Endodermal cell (in vitro differentiated cells): ENCODE results near the gene MAP7D3. TPM values are rescaled to one million over a fixed set of nuclear protein-coding genes. Genes with fewer than 3 reads are reported as not detected.

ENCODE experiments used
- DNase-seq: peaks from one replicate; pipeline ENCODE4 v3.0.0-alpha.2; 2017
- H3K27ac ChIP-seq: 2 replicates; pipeline ENCODE4 v1.5.1; 2013; ENCODE audit warnings: mild to moderate bottlenecking, low read depth, low read length, moderate library complexity
- H3K27me3 ChIP-seq: 2 replicates; pipeline ENCODE4 v1.6.1; 2013; ENCODE audit warnings: mild to moderate bottlenecking, low read length, moderate library complexity; ENCODE audit not compliant: insufficient read depth, control insufficient read depth, poor library complexity, severe bottlenecking
- H3K36me3 ChIP-seq: 2 replicates; pipeline ENCODE4 v1.7.0; 2013; ENCODE audit warnings: mild to moderate bottlenecking, low read length, moderate library complexity; ENCODE audit not compliant: control insufficient read depth, insufficient read depth
- H3K4me1 ChIP-seq: one replicate; pipeline ENCODE4 v1.7.0; 2013; ENCODE audit warnings: low read length; ENCODE audit not compliant: control insufficient read depth, insufficient read depth
- H3K4me3 ChIP-seq: 2 replicates; pipeline ENCODE4 v1.5.1; 2013; ENCODE audit warnings: mild to moderate bottlenecking, low read length, moderate library complexity
- H3K9ac ChIP-seq: 2 replicates; pipeline ENCODE4 v1.6.1; 2013; ENCODE audit warnings: mild to moderate bottlenecking, low read length, moderate library complexity; ENCODE audit not compliant: poor library complexity, severe bottlenecking; ENCODE audit errors: extremely low read depth
- H3K9me3 ChIP-seq: 2 replicates; pipeline ENCODE4 v1.6.1; 2013; ENCODE audit warnings: mild to moderate bottlenecking, low read length, moderate library complexity; ENCODE audit not compliant: control insufficient read depth
- H3K27ac Mint-ChIP-seq: 2 replicates; pipeline ENCODE4 v1.8.0; 2020; ENCODE audit warnings: mixed read lengths
- H3K27me3 Mint-ChIP-seq: 2 replicates; pipeline ENCODE4 v1.8.0; 2021; ENCODE audit warnings: mild to moderate bottlenecking, mixed read lengths; ENCODE audit not compliant: insufficient read depth
- H3K36me3 Mint-ChIP-seq: 2 replicates; pipeline ENCODE4 v1.8.0; 2020; ENCODE audit warnings: low read depth, mixed read lengths
- H3K4me1 Mint-ChIP-seq: 2 replicates; pipeline ENCODE4 v1.8.0; 2020; ENCODE audit warnings: mixed read lengths
- H3K4me3 Mint-ChIP-seq: 2 replicates; pipeline ENCODE4 v1.8.0; 2020; ENCODE audit warnings: mild to moderate bottlenecking, moderate library complexity, mixed read lengths
- H3K9me3 Mint-ChIP-seq: 2 replicates; pipeline ENCODE4 v1.8.0; 2020; ENCODE audit warnings: mild to moderate bottlenecking, mixed read lengths
- CTCF ChIP-seq: fragments of 200-600 bp; sonication (generic); conservative IDR thresholded peaks from 2 replicates; pipeline ENCODE4 v1.5.0; 2021; ENCODE audit warnings: antibody characterized with exemption, mild to moderate bottlenecking
- WGBS, 2 experiments: methylation state at CpG; one replicate each; pipeline versions ENCODE4 v1.1.5 to v1.1.7; 2013; ENCODE audit warnings: missing lambda C conversion rate in 2 of 2, mixed read lengths in 1 of 2; ENCODE audit not compliant: insufficient coverage in 1 of 2, insufficient read length in 1 of 2; 5-methylcytosine and 5-hydroxymethylcytosine counted together
- total RNA-seq, 2 donors: library from RNA; stranded (reverse); fragmentation: NEBNext Ultra II Directional in 1 of 2; extraction: Animal tissue kit (Norgen Biotek cat#: 25700) in 1 of 2; gene quantifications; 2 replicates in 1 of 2; 3 replicates in 1 of 2; pipeline ENCODE4 v1.2.1, GENCODE V29; 2021

MAP7D3 gene
- total RNA-seq, 2 donors from 2014 or later = 12.3 to 14.2 TPM

GRCh38 chrX:136262812-136263315 is 11.7 kb upstream of the MAP7D3 start:
- Mint-ChIP-seq H3K36me3 (no peaks in the 10 kb centered on the region), H3K4me3 (no peak overlapping the region), H3K9me3 (peaks cover 59% of the 10 kb centered on the region), H3K27ac (no peak overlapping the region), H3K27me3 (no peaks in the 10 kb centered on the region), H3K4me1 (peaks cover 10% of the 10 kb centered on the region)
- Histone ChIP-seq H3K27ac (no peak overlapping the region), H3K36me3 (no peaks in the 10 kb centered on the region), H3K4me3 (no peak overlapping the region), H3K9me3 (no peaks in the 10 kb centered on the region), H3K9ac (no peak overlapping the region), H3K4me1 (no peaks in the 10 kb centered on the region), H3K27me3 (no peaks in the 10 kb centered on the region)
- WGBS, 2 experiments = 95% methylated on average over 3 of the region's 7 CpGs; no CpG with 5 or more reads in 1 of the 2 experiments
- no peak for TF ChIP-seq CTCF
- DNase-seq = no peak

- H3K36me3 ChIP-seq = no peaks in the 10 kb centered on the region
These were observed 11.0 kb upstream of the MAP7D3 start for GRCh38 chrX:136262243-136262642.

GRCh38 chrX:136261321-136261720 is 10.1 kb upstream of the MAP7D3 start:
- Histone ChIP-seq H3K9ac (no peak overlapping the region), H3K27ac (no peak overlapping the region), H3K9me3 (no peaks in the 10 kb centered on the region), H3K27me3 (no peaks in the 10 kb centered on the region), H3K4me3 (no peak overlapping the region), H3K36me3 (no peaks in the 10 kb centered on the region), H3K4me1 (no peaks in the 10 kb centered on the region)
- WGBS, 2 experiments = 98 to 100% methylated on average over 2 to 6 of the region's 7 CpGs
- Mint-ChIP-seq H3K27ac (no peak overlapping the region), H3K4me1 (peaks cover 10% of the 10 kb centered on the region), H3K27me3 (no peaks in the 10 kb centered on the region), H3K9me3 (peaks cover 66% of the 10 kb centered on the region), H3K4me3 (no peak overlapping the region), H3K36me3 (no peaks in the 10 kb centered on the region)
- no peak for DNase-seq
- TF ChIP-seq CTCF = no peak

More at GRCh38 chrX:136262243-136262642, 11.0 kb upstream of the MAP7D3 start:
- H3K9me3 ChIP-seq = no peaks in the 10 kb centered on the region
- Mint-ChIP-seq H3K27ac (no peak overlapping the region), H3K9me3 (peaks cover 57% of the 10 kb centered on the region), H3K4me1 (peaks cover 10% of the 10 kb centered on the region), H3K4me3 (no peak overlapping the region), H3K27me3 (no peaks in the 10 kb centered on the region), H3K36me3 (no peaks in the 10 kb centered on the region)
- no peaks in the 10 kb centered on the region for H3K27me3 ChIP-seq
- DNase-seq = no peak
- no peak overlapping the region for H3K27ac ChIP-seq
- 82 to 100% methylated on average over 3 to 5 of the region's 5 CpGs for WGBS, 2 experiments
- no peak overlapping the region for H3K4me3 ChIP-seq
- TF ChIP-seq CTCF = no peak
- no peaks in the 10 kb centered on the region for H3K4me1 ChIP-seq
- H3K9ac ChIP-seq = no peak overlapping the region
